AG09319 (cell line): ENCODE data around the gene CHCT1.
"Not testable (repeated sequence)": the region's sequence is repeated elsewhere in the genome, so short reads cannot be mapped to it uniquely, and the experiment has no call there.

Experiments used
- DNase-seq: peaks from one replicate; pipeline ENCODE4 v3.0.0-alpha.2; 2010; ENCODE audit warnings: low read depth; ENCODE audit errors: extremely low read depth
- CTCF ChIP-seq: IDR thresholded peaks from 2 replicates; pipeline ENCODE4 v1.5.1; 2011; ENCODE audit warnings: low read depth, mild to moderate bottlenecking, inconsistent platforms, low read length, moderate library complexity

Gene CHCT1

GRCh38 chr17:60422162-60422665, at the start of gene CHCT1:
Gene CHCT1 (plus strand): TSS chr17:60422489. CDS start chr17:60422593, 104 bp downstream.
- DNase-seq = no peak
- no peak for TF ChIP-seq CTCF

- DNase-seq = no peak
- no peak for TF ChIP-seq CTCF
Observed at GRCh38 chr17:60372790-60373483, 49.4 kb upstream of the CHCT1 start.

GRCh38 chr17:60378187-60378586, 44.1 kb upstream of the CHCT1 start:
- DNase-seq = not testable (repeated sequence)

- not testable (repeated sequence) for DNase-seq
Observed at GRCh38 chr17:60379461-60379860, 42.8 kb upstream of the CHCT1 start.

- DNase-seq = no peak
- no peak for TF ChIP-seq CTCF
Observed at GRCh38 chr17:60381958-60382357, 40.3 kb upstream of the CHCT1 start.

GRCh38 chr17:60383379-60383778, 38.9 kb upstream of the CHCT1 start:
- DNase-seq = no peak
- no peak for TF ChIP-seq CTCF

- DNase-seq = not testable (repeated sequence)
Observed at GRCh38 chr17:60384921-60385320, 37.4 kb upstream of the CHCT1 start.

- no peak for TF ChIP-seq CTCF
- no peak for DNase-seq
Observed at GRCh38 chr17:60386147-60387058, 35.9 kb upstream of the CHCT1 start.
